NCI-H2227 treated with DMSO at 0.1 percent for 48 hours (cell line): ENCODE measurements around the gene SCARF2.

ENCODE experiments used
- DNase-seq: peaks from one replicate; lab custom pipeline; 2025; lab: John Stamatoyannopoulos, UW

The SCARF2 gene

DNA sequence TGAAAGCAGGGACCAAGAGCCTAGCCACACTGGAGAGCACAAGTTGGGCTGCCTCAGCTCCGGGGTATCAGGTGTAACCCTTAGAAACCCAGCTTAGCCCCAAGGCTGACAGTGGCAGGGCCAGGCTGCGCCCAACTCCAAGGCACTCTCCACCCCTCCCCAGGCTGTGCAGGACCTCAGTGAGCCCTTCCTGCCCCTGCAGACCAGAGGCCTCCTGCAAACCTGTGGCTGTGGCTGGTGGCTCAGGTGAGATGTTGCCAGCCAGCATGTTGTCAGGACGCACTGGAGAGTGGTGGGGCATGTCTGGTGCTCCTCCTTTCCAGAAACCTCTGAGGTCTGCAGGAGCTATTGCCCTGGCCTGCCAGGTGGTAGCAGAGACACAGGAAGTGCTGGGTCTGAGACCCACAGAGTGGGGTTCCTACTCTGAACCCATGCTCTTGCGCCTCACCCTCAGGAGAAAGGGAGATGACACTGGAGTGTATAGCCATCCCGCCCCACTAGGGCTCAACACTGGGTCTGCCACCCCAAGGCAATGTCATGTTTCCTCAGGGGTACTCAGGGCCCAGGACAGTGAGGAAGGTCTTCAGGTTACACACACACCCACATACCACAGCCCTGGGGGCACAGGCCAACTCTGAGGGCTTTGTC lies 2.4 kb upstream of the SCARF2 start:
- no peak for DNase-seq

DNA sequence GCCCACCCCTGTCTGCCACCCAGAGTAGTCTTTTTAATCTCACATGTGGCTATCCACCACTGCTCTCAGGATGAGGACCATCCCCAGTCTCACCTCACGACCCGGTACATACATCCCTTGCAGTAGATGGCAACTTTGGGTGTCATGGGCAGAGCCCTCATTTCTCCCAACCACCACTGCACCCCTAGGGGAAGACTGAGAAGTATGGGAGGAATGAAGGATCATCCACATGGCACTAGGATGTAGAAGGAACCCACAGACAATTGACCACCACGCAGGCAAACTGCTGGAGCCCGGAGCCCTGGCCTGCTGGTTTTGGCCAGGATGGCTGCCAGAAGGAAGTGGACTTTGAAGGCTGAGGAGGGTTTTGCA lies 1.9 kb upstream of the SCARF2 start:
- DNase-seq, result no peak

DNA sequence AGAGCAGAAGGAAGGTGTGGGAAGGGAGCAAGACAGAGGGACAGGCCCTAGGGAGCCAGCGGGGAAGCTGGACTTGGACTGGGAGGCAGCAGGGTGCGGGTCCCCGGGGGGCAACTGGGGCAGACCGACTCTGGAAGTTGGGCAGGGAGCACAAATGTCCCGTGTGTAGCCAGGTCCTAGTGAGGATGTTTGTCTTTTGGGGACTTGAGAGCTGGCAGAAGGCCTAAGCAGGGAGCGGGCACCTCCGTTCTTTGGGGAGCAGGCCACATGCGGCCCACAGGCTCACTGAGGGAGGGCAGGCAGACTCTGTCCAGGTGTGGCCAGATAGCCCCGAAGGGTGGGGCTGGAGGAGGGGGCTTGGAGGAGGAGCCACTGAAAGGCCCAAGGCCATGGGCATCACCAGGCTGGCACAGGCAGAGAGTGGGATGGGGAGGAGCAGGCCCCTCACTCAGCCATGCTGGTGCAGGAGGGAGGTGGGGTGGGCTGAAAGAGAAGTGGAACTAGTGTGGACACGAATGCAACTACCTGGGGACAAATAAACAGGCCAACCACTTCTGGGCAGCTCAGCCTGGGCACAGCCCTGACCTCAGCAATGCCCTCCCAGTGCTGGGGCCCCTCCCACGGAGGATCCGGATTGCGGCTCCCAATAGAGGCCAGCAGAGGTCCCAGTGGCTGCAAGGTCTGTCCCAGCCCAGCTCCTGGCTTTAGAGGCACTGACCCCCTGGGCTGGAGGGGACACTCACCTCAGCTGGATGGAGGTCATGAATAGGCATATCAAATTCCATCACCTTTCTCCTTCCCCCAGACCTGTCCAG lies 1.3 kb upstream of the SCARF2 start:
- DNase-seq, result no peak

DNA sequence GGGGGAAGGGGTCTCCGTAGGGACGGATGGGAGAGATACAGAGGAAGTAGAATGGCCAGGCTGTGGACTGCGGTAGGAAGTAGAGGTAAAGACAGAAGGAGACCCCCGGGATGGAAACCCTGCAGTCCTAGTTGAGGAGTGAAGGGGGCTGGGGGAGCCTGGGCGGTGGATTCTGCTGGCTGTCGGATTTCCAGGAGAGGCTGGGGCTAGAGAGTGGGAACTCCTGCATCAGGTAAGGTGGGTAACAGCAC lies 727 bp upstream of the SCARF2 start:
- DNase-seq, result no peak

DNA sequence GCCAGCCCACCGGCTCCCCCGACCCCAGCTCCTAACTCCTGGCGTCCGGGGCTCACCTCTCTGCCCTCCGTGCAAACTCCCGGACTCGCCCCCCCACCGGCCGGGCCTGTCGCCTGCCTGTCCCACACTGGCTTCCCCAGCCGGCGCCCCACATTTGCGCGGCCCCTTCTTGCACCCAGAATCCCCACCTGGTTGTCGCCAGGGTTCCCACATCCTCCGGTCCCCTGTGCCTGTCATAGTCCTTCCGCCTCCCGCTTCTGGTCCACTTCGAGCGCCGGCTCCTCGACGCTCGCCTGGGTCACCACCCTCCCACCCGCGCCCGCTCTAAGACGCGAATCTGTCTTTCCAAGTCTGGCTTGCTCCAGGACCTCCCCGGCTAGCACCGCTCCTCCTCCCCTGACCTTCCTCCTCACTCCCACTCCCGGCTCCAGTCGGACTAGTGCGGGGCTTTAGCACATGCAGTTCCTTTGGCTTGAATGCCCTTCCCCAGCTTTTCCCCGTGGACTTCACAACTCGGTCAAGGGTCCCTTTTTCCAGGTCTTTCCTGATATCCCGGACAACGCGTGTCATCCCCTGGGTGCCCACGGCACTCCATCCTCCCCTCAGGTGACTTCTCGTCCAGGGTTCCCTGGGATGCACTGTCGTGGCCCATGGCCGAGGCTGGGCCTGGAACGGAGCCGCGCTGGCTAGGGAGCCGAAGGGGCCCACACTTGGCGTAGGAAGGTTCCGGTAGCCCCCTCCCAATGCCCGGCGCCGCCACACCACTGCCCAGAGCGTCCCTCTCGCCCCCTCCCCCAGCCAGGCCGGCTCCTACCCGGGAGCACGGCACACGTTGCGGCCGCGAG lies 635 bp downstream of the SCARF2 start:
- peak; percentile 10 for DNase-seq

DNA sequence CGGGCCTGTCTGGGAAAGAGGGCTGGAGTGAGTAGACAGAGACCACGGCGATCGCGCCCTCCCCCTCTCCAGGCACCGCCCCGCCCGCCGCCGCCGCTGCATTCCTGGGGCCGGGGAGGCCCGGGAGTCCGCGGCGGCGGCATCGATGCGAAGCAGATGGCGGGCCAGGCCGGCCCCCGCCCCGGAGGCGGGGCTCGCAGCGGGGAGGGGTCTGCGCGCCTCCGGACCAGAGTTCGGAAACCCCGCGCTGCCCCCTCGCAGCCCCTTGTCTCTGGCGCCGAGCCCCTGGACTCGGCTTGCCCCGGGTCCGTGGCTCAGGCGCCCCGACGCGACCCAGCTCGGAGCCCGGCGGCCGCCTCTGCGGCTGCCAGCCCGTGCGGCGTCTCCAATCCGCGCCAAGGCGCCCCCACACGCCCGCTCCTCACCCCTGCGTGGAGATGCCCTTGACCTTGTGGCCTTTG lies 1.3 kb downstream of the SCARF2 start:
- peak; percentile 30 for DNase-seq

DNA sequence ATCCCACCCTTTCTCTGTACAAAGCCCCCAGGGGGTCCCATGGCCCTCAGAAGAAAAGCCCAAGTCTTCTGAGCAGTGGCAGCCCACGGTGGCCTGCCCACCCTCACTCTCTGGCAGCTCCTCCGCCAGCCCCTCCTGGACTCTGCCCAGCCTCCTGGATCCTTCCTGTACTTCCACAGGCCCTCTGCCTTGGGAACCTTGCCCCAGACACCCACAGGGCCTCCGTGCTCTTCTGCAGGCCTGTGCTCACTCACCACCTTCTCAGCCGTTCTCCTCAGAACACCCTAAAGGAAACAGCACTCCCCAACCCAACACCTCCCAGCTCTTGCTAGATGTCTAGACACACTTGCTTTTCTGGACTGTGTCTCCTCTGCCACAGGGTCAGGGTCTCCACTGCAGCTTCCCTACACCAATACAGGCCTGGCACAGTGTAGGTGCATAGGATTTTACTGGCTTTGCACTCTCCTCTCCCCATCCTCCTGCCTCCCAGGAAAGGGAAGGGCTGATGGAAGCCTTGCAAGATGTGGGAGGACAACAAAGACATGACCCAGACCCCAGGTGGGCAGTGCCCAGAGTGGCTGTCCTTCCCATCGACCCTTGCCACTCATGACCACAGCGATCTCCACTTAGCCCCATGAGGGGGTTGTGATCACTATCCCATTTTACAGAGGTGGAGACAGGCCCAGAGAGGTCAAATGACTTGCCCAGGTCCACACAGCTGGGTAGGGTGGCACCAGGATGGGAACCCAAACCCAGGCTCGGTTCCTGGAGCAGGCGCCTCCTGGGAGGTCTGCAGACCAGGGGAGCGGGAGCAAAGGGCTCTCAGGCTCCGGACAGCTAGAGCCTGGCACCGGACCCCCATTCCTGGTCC lies 2.0 kb downstream of the SCARF2 start:
- DNase-seq, result no peak

DNA sequence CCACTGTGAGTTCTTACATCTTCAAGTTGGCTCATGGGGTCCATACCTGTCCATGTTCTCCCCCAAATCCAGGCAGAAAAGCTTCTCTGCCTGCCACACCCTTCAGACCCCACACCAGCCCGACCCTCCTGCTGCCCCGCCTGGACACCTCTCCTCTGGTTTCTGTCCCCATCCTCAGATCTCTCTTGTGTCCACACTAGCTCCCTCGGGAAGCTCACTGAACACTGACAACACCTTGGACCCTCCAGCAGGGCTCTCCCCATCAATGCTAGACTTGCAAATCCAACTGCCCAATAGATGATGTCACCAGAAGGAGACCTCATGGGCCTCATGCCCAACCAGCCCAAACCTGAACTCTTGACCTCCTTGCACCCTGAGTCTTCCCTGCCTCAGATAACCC lies 2.9 kb downstream of the SCARF2 start:
- no peak for DNase-seq

DNA sequence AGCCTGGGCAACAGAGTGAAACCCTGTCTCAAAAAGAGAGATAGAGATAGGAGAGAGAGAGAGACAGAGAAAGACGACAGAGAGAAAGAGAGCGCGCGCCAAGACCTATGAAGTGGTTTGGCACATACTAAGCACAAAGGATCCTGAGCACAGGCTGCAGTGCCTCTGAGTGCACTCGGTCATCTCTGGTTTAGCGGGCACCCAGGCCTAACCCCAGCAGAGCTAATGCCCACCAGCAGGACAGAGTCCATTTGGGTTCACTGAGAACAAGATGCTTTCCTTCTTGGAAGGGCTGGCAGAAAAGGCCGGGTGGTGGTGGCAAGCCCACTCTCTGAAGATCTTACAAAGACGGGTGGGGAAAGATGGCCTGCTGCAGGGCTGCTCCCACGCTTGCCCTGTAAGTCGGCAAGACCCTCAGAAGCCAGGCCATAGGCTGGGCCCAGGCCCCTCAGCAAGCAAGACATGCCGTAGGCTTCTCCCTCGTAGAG lies 3.3 kb downstream of the SCARF2 start:
- no peak for DNase-seq

DNA sequence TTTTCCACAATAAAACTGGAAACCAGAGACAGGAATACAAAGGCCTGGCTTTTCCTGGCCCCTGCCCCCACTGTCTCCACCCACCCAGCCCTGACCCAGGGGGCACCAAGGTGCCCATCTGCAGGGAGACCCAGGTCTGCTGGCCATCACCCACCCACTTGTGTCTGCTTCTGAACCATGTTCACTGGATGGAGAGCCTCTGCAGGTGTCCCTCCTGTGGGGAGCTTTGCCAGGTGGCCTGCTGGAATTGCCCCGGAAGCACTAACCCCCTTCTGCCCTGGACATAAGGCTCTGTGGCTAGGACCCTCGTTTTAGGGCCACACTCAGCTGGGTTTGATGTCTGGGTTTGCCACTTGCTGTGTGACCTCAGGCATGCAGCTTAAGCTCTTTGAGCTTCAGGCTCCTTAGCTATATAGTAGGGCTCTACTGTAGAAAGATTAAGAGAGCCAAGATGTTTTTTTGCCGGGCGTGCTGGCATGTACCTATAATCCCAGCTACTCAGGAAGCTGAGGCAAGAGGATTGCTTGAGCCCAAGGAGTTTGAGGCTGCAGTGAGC lies 3.9 kb downstream of the SCARF2 start:
- no peak for DNase-seq

DNA sequence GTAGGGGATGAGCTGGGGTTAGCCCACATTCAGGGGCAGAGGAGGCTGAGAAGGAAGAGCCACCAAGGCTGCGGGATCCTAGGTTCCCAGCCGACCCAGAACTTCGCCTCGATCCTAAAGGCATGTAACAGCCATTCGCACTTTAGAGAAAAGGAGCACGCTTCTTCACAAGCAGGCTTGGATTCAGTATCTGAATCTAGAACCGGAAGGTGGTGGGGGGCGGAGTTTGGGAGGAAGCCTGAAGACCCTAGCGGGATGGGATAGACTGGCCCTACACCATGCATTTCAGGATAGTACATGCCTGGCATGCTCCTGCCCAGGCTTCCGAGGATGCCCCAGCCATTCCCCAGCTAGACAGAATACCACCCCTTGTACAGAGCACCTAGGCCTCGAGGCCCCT lies 4.4 kb downstream of the SCARF2 start:
- DNase-seq, result no peak

DNA sequence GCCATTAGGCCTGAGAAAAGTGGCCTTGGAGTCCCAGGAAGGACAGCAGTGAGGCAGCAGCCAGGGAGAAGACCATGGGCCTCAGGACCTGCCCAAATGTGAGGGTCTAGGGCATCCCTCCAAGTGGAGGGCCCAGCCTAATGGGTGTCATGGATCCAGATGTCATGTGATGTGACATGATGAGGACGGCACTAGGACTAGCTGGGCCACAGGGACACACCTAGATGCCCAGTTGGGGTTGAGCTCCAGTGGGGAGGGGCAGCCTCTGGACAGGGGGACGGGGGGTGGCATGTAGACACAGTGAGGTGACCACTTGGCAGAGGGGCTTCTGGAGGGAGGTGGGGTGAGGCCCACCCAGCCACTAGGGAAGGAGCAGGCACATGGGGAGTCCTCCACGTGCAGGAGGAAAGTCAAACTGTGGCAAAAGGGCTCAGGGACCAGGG lies 5.4 kb downstream of the SCARF2 start:
- no peak for DNase-seq

DNA sequence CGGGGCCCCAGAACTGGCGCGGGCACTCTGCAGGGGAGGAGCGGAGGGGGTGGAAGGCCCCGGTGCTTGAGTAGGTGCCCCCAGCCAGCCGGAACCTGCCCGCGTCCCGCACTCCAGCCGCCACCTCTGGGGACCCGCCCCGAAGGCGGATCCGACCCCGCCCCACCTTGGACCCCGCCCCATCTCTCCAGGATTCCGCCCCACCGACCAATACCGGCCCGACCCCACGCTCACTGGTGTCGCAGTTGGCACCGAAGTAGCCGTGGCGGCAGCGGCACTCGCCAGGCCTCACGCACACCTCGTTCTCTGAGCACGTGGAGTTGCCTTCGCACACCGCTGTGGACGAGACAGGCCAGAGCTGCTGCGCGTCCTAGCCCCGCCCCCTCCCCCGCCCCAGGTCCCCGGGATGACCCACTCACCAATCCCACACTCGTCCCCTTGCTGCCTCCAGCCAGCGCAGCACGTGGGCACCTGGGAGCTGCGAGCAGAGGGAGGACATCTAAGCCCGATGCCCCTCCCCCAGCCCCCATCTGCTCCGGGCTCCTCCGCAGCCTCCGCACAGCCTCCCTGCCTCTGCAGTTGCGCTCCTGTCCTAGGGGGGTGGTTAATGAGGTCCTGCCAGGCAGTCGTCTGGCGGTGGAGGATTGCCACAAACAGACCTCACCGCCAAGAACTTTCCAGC lies 6.0 kb downstream of the SCARF2 start:
- no peak for DNase-seq

DNA sequence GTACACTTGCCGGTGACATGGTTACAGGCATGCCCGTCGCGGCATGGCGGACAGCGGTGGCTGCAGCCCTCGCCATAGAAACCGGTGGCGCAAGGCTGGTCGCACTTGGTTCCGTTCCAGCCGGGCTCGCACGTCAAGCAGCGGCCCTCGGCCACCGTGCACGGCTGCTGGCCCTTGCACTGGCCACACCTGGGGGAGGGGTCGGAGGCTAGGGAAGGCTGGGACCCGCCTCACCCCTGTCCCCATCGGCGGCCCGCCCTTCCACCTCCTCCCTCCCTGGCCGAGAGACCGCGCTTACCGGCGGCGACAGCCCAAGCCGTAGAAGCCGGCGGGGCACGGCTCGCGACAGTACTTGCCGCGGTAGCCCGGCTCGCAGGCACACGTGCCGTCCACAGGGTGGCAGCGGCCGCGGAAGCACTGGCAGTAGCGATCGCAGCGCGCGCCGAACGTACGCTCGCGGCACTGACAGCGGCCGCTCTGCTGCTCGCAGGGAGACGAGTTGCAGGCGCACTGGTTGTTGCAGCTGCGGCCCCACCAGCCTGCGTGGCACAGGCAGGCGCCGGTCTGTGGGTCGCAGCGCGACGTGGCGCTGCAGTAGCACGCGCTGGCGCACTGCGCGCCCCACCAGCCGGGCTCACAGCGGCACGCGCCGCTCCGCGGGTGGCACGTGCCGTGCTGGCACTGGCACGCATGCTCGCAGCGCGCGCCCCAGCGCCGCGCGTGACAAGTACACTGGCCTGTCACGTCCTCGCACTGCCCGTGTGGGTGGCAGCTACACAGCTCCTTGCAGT lies 6.7 kb downstream of the SCARF2 start:
- no peak for DNase-seq

DNA sequence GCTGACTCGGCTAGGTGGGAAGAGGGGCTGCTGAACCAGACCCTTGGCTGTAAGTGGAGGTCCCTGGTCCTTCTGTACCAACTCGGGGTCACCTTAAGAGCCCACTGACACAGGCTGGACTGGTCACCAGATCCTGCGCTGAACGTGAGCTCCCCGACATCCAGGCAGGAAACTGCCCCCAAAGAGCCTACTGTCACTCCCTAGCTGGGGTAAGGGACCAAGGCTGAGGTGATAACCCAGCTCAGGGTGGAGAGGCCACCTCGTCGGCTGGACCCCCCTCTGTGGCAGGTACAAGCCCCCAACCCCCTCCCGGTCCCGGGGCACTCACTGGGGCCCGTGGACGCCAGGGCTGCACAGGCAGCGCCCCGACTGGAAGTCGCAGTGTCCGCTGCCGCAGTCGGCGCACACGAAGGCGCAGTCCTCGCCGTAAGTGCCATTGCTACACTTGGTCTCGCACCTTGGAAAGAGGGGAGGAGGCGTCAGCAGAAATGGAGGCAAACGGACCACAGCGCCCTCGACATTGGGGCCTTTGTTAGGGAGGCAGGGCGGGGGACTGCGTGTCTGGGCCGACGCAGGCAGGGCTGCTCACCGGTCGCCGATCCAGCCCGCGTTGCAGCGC lies 7.4 kb downstream of the SCARF2 start:
- no peak for DNase-seq

DNA sequence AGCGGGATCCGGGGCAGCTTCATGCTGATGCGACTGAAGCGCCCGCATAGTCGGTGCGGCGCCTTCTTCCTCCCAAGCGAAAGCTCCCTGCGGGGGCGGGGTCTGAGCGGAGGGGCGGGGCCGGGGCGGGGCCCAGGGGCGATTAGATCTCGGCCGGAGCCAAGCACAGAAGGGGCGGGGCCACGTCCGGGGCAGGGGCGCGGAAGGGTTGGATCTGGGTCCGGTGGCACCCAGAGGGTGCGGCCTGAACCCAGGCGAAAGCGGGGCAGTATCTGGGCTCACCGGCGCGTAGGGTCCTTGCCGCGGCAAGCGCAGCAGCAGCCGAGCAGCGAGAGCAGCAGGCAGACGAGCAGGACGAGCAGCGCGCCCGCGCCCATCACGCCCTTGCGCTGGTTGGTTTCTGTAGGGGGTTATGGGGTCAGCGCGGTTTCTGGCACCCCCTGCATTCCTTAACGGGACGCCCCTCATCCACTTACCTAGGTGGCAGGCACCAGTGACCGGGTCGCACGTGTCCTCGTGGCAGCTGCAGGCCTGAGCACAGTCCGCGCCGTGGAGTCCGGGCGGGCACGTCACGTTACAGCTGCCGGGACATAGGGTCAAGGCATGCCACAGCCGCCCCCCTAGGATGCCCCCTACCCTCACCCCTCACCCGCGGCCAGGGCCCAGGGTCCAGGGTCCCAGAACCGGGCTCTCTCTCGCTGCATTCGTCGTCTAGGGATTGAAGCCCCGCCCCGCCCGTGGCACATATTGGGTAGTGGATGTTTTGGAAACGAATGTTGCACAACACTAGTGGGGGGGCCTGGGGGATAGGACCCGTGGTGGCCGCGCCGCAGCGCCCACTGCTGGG lies 8.1 kb downstream of the SCARF2 start:
- no peak for DNase-seq

DNA sequence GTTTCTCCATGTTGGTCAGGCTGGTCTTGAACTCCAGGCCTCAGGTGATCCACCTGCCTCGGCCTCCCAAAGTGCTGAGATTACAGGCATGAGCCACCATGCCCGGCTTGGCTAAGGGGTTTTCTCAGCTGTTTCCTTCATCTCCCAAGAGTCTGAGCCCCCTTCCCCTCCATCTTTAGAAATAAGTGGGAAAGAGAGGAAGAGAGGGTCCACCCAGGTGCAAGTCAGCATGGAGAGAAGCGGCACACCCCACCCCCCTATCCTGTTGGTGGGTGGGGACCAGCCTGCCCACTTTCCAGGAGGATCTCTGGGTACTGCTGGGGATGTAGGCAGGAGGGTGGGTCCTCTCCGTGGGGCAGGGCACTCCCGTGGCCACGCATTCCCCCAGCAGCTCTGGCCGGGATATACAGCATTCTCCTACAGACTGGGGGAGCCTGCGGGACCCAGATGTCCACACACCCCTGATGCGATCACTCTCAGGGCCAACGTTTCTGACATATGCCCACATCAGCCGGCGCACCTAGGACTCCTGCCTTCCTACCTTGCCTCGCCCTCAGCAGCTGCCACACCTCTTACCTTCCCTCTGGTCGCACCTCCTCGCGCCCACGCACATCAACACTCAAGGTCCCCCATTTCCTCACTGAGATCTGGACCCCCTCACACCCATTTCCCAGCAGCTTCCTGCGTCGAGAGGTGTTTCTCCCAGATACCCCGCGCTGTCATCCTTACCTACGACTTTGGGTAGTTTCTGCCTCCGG lies 8.9 kb downstream of the SCARF2 start:
- no peak for DNase-seq

DNA sequence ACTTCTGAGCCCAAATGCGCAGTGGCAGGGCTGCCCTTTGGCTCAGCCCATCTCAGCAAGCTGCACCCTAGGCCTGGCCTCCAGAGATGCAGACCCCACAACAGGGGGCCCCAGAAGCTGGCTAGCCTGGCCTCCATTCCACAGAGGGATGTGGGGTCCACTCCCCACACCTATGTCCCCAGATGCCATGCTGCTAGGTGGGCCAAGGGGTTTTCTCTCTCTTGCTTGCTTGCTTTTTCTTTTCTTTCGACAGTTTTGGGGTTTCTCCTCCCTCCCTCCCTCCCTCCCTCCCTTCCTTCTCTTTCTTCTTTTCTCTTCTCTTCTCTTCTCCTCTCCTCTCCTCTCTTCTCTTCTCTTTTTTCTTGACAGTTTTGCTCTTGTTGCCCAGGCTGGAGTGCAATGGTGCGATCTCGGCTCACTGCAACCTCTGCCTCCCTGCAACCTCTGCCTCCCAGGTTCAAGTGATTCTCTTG lies 9.6 kb downstream of the SCARF2 start:
- DNase-seq, result no peak
